Parathyroid adenoma (tissue), 2 donors: ENCODE results near the gene TANC1.

Source experiments
- H2AFZ ChIP-seq: fragments of 300-600 bp; sonication (generic); one replicate; pipeline ENCODE4 v1.7.0; 2017; ENCODE audit warnings: antibody characterized with exemption, mild to moderate bottlenecking
- H3K27ac ChIP-seq: fragments of 300-600 bp; sonication (generic); one replicate; pipeline ENCODE4 v1.7.0; 2017
- H3K27me3 ChIP-seq: fragments of 300-600 bp; sonication (generic); one replicate; pipeline ENCODE4 v1.7.0; 2017; ENCODE audit warnings: low read length; ENCODE audit not compliant: control insufficient read depth, insufficient read depth
- H3K36me3 ChIP-seq: fragments of 300-600 bp; sonication (generic); one replicate; pipeline ENCODE4 v1.7.0; 2017; ENCODE audit warnings: low read length; ENCODE audit not compliant: control insufficient read depth, insufficient read depth
- H3K4me1 ChIP-seq: fragments of 300-600 bp; sonication (generic); one replicate; pipeline ENCODE4 v1.7.0; 2017; ENCODE audit warnings: control low read depth
- H3K4me2 ChIP-seq: fragments of 300-600 bp; sonication (generic); one replicate; pipeline ENCODE4 v1.7.0; 2017; ENCODE audit warnings: low read length
- H3K4me3 ChIP-seq: fragments of 300-600 bp; sonication (generic); one replicate; pipeline ENCODE4 v1.7.0; 2017; ENCODE audit warnings: low read depth, low read length
- H3K79me2 ChIP-seq: fragments of 300-600 bp; sonication (generic); one replicate; pipeline ENCODE4 v1.7.0; 2017; ENCODE audit warnings: control low read depth
- H3K9ac ChIP-seq: fragments of 300-600 bp; sonication (generic); one replicate; pipeline ENCODE4 v1.7.0; 2017; ENCODE audit warnings: mild to moderate bottlenecking
- H3K9me3 ChIP-seq: fragments of 300-600 bp; sonication (generic); one replicate; pipeline ENCODE4 v1.7.0; 2017; ENCODE audit warnings: low read length; ENCODE audit not compliant: control insufficient read depth
- TF ChIP-seq, protein P1 (sequence below): fragments of 300-600 bp; sonication (generic); IDR thresholded peaks from one replicate; pipeline ENCODE4 v1.7.0; 2017; ENCODE audit warnings: antibody characterized with exemption, mild to moderate bottlenecking
- donor health status: primary hyperparathyroidism.

TANC1 gene

DNA sequence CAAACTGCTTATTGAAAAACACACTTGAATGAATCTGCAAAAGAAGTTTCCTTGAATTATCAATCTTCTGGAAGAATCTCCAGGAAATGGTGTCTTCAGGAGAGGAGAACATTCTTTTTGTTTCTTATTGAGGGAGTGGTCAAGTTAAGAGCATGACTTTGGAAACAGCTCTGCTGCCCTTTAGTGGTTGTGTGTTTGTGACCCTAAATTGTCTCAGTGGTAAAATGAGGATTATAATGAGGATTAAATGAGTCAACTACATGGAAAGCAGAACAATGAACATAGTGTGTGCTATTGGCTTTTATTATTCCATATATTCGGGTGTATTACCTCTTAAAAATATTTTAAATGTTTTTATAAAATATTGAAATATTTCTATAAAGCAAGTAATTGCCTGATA is 44.8 kb upstream of the TANC1 start:
- H2AFZ ChIP-seq, result no peak overlapping the region
- no peak overlapping the region for H3K4me2 ChIP-seq
- H3K9ac ChIP-seq, result no peak overlapping the region
- TF ChIP-seq, protein P1, sequence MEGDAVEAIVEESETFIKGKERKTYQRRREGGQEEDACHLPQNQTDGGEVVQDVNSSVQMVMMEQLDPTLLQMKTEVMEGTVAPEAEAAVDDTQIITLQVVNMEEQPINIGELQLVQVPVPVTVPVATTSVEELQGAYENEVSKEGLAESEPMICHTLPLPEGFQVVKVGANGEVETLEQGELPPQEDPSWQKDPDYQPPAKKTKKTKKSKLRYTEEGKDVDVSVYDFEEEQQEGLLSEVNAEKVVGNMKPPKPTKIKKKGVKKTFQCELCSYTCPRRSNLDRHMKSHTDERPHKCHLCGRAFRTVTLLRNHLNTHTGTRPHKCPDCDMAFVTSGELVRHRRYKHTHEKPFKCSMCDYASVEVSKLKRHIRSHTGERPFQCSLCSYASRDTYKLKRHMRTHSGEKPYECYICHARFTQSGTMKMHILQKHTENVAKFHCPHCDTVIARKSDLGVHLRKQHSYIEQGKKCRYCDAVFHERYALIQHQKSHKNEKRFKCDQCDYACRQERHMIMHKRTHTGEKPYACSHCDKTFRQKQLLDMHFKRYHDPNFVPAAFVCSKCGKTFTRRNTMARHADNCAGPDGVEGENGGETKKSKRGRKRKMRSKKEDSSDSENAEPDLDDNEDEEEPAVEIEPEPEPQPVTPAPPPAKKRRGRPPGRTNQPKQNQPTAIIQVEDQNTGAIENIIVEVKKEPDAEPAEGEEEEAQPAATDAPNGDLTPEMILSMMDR, result no peak
- no peaks in the 10 kb centered on the region for H3K79me2 ChIP-seq
- no peak overlapping the region for H3K27ac ChIP-seq
- no peaks in the 10 kb centered on the region for H3K4me1 ChIP-seq
- no peaks in the 10 kb centered on the region for H3K27me3 ChIP-seq
- H3K36me3 ChIP-seq, result no peaks in the 10 kb centered on the region
- no peaks in the 10 kb centered on the region for H3K9me3 ChIP-seq
- no peak overlapping the region for H3K4me3 ChIP-seq

DNA sequence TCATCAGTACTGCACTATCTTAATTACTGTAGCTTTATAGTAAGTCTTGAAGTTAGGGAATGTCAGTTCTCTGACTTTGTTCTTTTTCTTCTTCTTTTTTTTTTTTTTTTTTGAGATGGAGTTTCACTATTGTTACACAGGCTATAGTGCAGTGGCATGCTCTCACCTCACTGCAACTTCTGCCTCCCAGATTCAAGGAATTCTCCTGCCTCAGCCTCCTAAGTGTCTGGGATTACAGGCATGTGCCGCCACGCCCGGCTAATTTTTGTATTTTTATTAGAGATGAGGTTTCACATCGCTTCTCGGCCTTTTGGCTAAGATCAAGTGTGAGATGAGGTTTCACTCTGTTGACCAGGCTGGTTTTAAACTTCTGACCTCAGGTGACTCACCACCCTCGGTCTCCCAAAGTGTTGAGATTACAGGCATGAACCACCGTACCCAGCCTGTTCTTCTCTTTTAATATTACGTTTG is 41.9 kb upstream of the TANC1 start:
- H3K27me3 ChIP-seq, result no peaks in the 10 kb centered on the region
- H3K79me2 ChIP-seq, result no peaks in the 10 kb centered on the region
- no peak overlapping the region for H3K4me3 ChIP-seq
- no peak overlapping the region for H2AFZ ChIP-seq
- no peaks in the 10 kb centered on the region for H3K4me1 ChIP-seq
- no peaks in the 10 kb centered on the region for H3K9me3 ChIP-seq
- H3K36me3 ChIP-seq, result no peaks in the 10 kb centered on the region
- no peak overlapping the region for H3K27ac ChIP-seq
- no peak overlapping the region for H3K4me2 ChIP-seq
- H3K9ac ChIP-seq, result no peak overlapping the region
- TF ChIP-seq, protein P1, result no peak

DNA sequence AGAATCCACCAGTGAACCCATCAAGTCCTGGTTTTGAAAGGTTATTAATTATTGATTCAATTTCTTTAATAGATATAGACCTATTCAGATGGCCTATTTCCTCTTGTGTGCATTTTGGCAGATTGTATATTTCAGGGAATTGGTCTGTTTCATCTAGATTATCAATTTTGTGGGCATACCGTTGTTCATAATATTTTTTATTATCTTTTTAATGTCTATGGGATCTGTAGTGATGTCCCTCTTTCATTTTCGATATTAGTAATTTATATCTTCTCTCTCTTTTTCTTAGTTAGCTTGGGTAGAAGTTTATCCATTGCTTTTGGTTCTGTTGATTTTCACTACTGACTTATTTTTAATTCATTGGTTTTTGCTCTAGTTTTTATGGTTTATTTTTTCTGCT is 39.9 kb upstream of the TANC1 start:
- TF ChIP-seq, protein P1, result no peak
- Histone ChIP-seq H3K4me3 (no peak overlapping the region), H3K4me2 (no peak overlapping the region), H3K27me3 (no peaks in the 10 kb centered on the region), H2AFZ (no peak overlapping the region), H3K79me2 (no peaks in the 10 kb centered on the region), H3K36me3 (no peaks in the 10 kb centered on the region), H3K9me3 (no peaks in the 10 kb centered on the region), H3K4me1 (no peaks in the 10 kb centered on the region), H3K27ac (no peak overlapping the region), H3K9ac (no peak overlapping the region)

DNA sequence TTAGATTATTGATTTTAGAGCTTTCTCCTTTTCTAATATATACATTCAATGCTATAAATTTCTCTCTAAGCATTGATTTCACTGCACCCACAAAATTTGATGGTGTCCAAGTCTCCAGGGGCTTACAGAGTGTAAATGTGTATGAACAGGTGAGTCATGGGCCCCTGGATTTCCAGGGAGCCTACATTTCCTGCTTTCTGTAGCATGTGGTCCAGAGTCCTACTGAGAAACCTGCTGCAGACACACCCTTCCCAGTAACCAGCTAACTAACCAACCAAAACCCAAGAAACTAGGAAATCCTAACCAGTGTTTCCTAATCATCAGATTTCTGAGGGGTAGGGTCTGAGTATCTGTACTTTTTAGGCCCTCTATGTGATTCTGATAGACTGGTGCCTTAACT is 39.5 kb upstream of the TANC1 start:
- Histone ChIP-seq H3K4me3 (no peak overlapping the region), H3K36me3 (no peaks in the 10 kb centered on the region), H3K4me1 (no peaks in the 10 kb centered on the region), H3K9ac (no peak overlapping the region), H3K9me3 (no peaks in the 10 kb centered on the region), H3K27ac (no peak overlapping the region), H3K79me2 (no peaks in the 10 kb centered on the region), H3K4me2 (no peak overlapping the region), H2AFZ (no peak overlapping the region), H3K27me3 (no peaks in the 10 kb centered on the region)
- TF ChIP-seq, protein P1, result no peak

DNA sequence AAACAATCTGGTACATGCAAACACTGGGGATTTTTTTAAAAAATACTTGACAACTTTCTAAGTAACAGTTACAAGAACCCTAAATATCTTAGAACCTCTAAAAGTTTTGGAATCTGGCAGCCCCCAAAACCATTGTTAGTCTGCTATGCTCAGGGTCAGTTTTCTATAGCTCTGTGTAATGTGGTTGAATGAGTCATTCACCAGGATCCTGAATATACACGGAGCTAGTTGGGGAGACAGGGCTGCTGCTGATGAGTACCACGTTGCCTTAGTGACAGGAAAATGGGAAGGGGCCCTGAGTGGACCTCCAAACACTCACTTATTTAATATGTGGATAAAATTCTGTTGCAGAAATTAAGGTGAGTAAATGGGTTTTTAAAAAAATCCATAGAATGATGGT is 36.9 kb upstream of the TANC1 start:
- no peaks in the 10 kb centered on the region for H3K27me3 ChIP-seq
- H3K4me2 ChIP-seq, result no peak overlapping the region
- no peaks in the 10 kb centered on the region for H3K4me1 ChIP-seq
- no peak overlapping the region for H3K9ac ChIP-seq
- no peak overlapping the region for H3K27ac ChIP-seq
- no peaks in the 10 kb centered on the region for H3K9me3 ChIP-seq
- TF ChIP-seq, protein P1, result no peak
- no peaks in the 10 kb centered on the region for H3K79me2 ChIP-seq
- no peak overlapping the region for H2AFZ ChIP-seq
- no peaks in the 10 kb centered on the region for H3K36me3 ChIP-seq
- H3K4me3 ChIP-seq, result no peak overlapping the region
